ENCODE data around the gene DDX54.

The DDX54 gene

GRCh38 chr12:113232089-113232839, 47.0 kb upstream of the DDX54 start:
- no peak overlapping the region for H3K4me3 ChIP-seq (replicated peaks; ENCODE audit: insufficient read depth, low read length)
- DNase-seq (ENCODE audit: low read depth in 1 of 2, low spot score in 1 of 2), result no peak
- peak overlapping the region; percentile 5; the same call in 1 of the 2 replicates for H3K27ac ChIP-seq (replicated peaks)
- TF ChIP-seq CTCF (IDR thresholded peaks at IDR 0.05; ENCODE audit: insufficient read depth, low read length), result no peak
- no peak for TF ChIP-seq SPI1 (IDR thresholded peaks at IDR 0.05; ENCODE audit: borderline replicate concordance, low read depth)
- no peak for TF ChIP-seq REST (IDR thresholded peaks at IDR 0.05; ENCODE audit: insufficient replicate concordance, low read depth)
- TF ChIP-seq POLR2AphosphoS5 (IDR thresholded peaks at IDR 0.05; ENCODE audit: low read depth), result no peak
- no peak for TF ChIP-seq GABPA (IDR thresholded peaks at IDR 0.05; ENCODE audit: low read depth)
- H3K27me3 ChIP-seq (ENCODE audit: insufficient read depth, poor library complexity, severe bottlenecking), result no peaks in the 10 kb centered on the region

GRCh38 chr12:113231235-113232088, 46.2 kb upstream of the DDX54 start:
- H3K27ac ChIP-seq (replicated peaks), result no peak overlapping the region
- no peak for DNase-seq (ENCODE audit: low read depth in 1 of 2, low spot score in 1 of 2)

More at GRCh38 chr12:113231235-113232088, 46.2 kb upstream of the DDX54 start:
- TF ChIP-seq REST (IDR thresholded peaks at IDR 0.05; ENCODE audit: insufficient replicate concordance, low read depth), result no peak
- TF ChIP-seq CTCF (IDR thresholded peaks at IDR 0.05; ENCODE audit: insufficient read depth, low read length), result no peak
- TF ChIP-seq POLR2AphosphoS5 (IDR thresholded peaks at IDR 0.05; ENCODE audit: low read depth), result no peak
- no peak for TF ChIP-seq GABPA (IDR thresholded peaks at IDR 0.05; ENCODE audit: low read depth)
- TF ChIP-seq SPI1 (IDR thresholded peaks at IDR 0.05; ENCODE audit: borderline replicate concordance, low read depth), result no peak
- no peak overlapping the region for H3K4me3 ChIP-seq (replicated peaks; ENCODE audit: insufficient read depth, low read length)
- no peaks in the 10 kb centered on the region for H3K27me3 ChIP-seq (ENCODE audit: insufficient read depth, poor library complexity, severe bottlenecking)

Data from HL-60 (cell line).